Hepatocyte (in vitro differentiated cells): ENCODE data around the gene NEK9. TPM values are rescaled to one million over a fixed set of nuclear protein-coding genes. Genes with fewer than 3 reads are reported as not detected.
A peak's percentile ranks its signal among the peaks of the same experiment; 100 is the strongest.

Experiments
- DNase-seq: peaks from one replicate; pipeline ENCODE4 v3.0.0-alpha.2; 2016; ENCODE audit warnings: low spot score
- H2AFZ ChIP-seq: fragments of 200-600 bp; sonication (generic); 2 replicates; pipeline ENCODE4 v1.6.0; 2016; ENCODE audit warnings: antibody characterized with exemption, mild to moderate bottlenecking
- H3K27ac ChIP-seq: fragments of 200-600 bp; sonication (generic); 2 replicates; pipeline ENCODE4 v1.5.1; 2016; ENCODE audit warnings: mild to moderate bottlenecking
- H3K27me3 ChIP-seq: fragments of 200-600 bp; sonication (generic); 2 replicates; pipeline ENCODE4 v1.6.1; 2016
- H3K36me3 ChIP-seq: fragments of 200-600 bp; sonication (generic); replicated peaks from 2 replicates; pipeline ENCODE4 v1.5.1; 2016; ENCODE audit warnings: low read depth; ENCODE audit not compliant: insufficient read depth
- H3K4me1 ChIP-seq: fragments of 200-600 bp; sonication (generic); 2 replicates; pipeline ENCODE4 v1.5.1; 2016; ENCODE audit warnings: mild to moderate bottlenecking, moderate library complexity; ENCODE audit not compliant: insufficient read depth
- H3K4me2 ChIP-seq: fragments of 200-600 bp; sonication (generic); 2 replicates; pipeline ENCODE4 v1.6.0; 2016
- H3K4me3 ChIP-seq: fragments of 200-600 bp; sonication (generic); 2 replicates; pipeline ENCODE4 v1.5.1; 2016; ENCODE audit warnings: mild to moderate bottlenecking
- H3K79me2 ChIP-seq: fragments of 200-600 bp; sonication (generic); 2 replicates; pipeline ENCODE4 v1.6.0; 2017; ENCODE audit warnings: mild to moderate bottlenecking
- H3K9me2 ChIP-seq: fragments of 200-600 bp; sonication (generic); replicated peaks from 2 replicates; pipeline ENCODE4 v1.6.0; 2017; ENCODE audit warnings: mild to moderate bottlenecking; ENCODE audit not compliant: insufficient read depth
- H3K9me3 ChIP-seq: fragments of 200-600 bp; sonication (generic); 2 replicates; pipeline ENCODE4 v1.5.1; 2016; ENCODE audit warnings: low read depth, mild to moderate bottlenecking
- H4K20me1 ChIP-seq: fragments of 200-600 bp; sonication (generic); 2 replicates; pipeline ENCODE4 v1.6.0; 2016; ENCODE audit warnings: mild to moderate bottlenecking; ENCODE audit not compliant: insufficient read depth, poor library complexity, severe bottlenecking
- CTCF ChIP-seq: fragments of 200-600 bp; sonication (generic); IDR thresholded peaks from 2 replicates; pipeline ENCODE4 v1.5.1; 2016; ENCODE audit warnings: antibody characterized with exemption, mild to moderate bottlenecking; ENCODE audit not compliant: poor library complexity
- EZH2 ChIP-seq: fragments of 200-600 bp; sonication (generic); IDR thresholded peaks from 2 replicates; pipeline ENCODE4 v1.6.1; 2016; ENCODE audit warnings: antibody characterized with exemption, mild to moderate bottlenecking, borderline replicate concordance
- EZH2phosphoT487 ChIP-seq: fragments of 200-600 bp; sonication (generic); IDR thresholded peaks from one replicate; pipeline ENCODE4 v1.6.1; 2018; ENCODE audit warnings: antibody characterized with exemption, mild to moderate bottlenecking, low read depth, moderate library complexity; ENCODE audit not compliant: unreplicated experiment, severe bottlenecking
- WGBS: methylation state at CpG from one replicate; pipeline ENCODE4 v1.1.6; 2016; ENCODE audit warnings: low lambda C conversion rate; ENCODE audit errors: missing lambda C conversion rate; 5-methylcytosine and 5-hydroxymethylcytosine counted together
- polyA plus RNA-seq: library from polyadenylated mRNA; unstranded; fragments of >200 nt; fragmentation: Nextera tagmentation; extraction: Ambion mirVana; gene quantifications from 2 replicates; pipeline ENCODE4 v1.2.1, GENCODE V29; 2016
- total RNA-seq: library from RNA; depleted of rRNA; stranded (reverse); fragments of >200 nt; gene quantifications from 2 replicates; pipeline ENCODE4 v1.2.3, GENCODE V29; 2014

NEK9 gene
- total and polyA plus RNA-seq, 2 experiments from 2014 or later, result 8.8 to 21.1 TPM

- H3K4me3 ChIP-seq, result no peak overlapping the region
- no peaks in the 10 kb centered on the region for H3K9me2 ChIP-seq
- peaks cover 62% of the 10 kb centered on the region for H4K20me1 ChIP-seq
- H3K36me3 ChIP-seq, result no peaks in the 10 kb centered on the region
- no peaks in the 10 kb centered on the region for H3K9me3 ChIP-seq
- H3K4me2 ChIP-seq, result no peak overlapping the region
- H3K27ac ChIP-seq, result no peak overlapping the region
- DNase-seq, result no peak
- H3K4me1 ChIP-seq, result peaks cover 12% of the 10 kb centered on the region
- H3K27me3 ChIP-seq, result no peaks in the 10 kb centered on the region
- H2AFZ ChIP-seq, result no peak overlapping the region
- 84% methylated on average over 3 of the region's 3 CpGs for WGBS
- no peak for TF ChIP-seq CTCF
- no peak for TF ChIP-seq EZH2
- no peak for TF ChIP-seq EZH2phosphoT487
- peaks cover 97% of the 10 kb centered on the region for H3K79me2 ChIP-seq
These were observed 30.1 kb upstream of the NEK9 start for GRCh38 chr14:75156901-75157300.

- peaks cover 54% of the 10 kb centered on the region for H4K20me1 ChIP-seq
- peaks cover 97% of the 10 kb centered on the region for H3K79me2 ChIP-seq
- no peak overlapping the region for H3K4me3 ChIP-seq
- no peak overlapping the region for H3K27ac ChIP-seq
- TF ChIP-seq CTCF, result no peak
- no peak for TF ChIP-seq EZH2
- TF ChIP-seq EZH2phosphoT487, result no peak
- no peaks in the 10 kb centered on the region for H3K27me3 ChIP-seq
- peaks cover 12% of the 10 kb centered on the region for H3K4me1 ChIP-seq
- no peaks in the 10 kb centered on the region for H3K36me3 ChIP-seq
- H3K9me3 ChIP-seq, result no peaks in the 10 kb centered on the region
- no peak for DNase-seq
- no peak overlapping the region for H2AFZ ChIP-seq
- no peaks in the 10 kb centered on the region for H3K9me2 ChIP-seq
- H3K4me2 ChIP-seq, result no peak overlapping the region
- 100% methylated on average over 1 of the region's 1 CpG for WGBS
These were observed 29.3 kb upstream of the NEK9 start for GRCh38 chr14:75156111-75156510.

GRCh38 chr14:75155169-75155568 lies 28.3 kb upstream of the NEK9 start:
- H4K20me1 ChIP-seq, result peaks cover 49% of the 10 kb centered on the region
- TF ChIP-seq CTCF (no peak), EZH2phosphoT487 (no peak), EZH2 (no peak)
- no peak overlapping the region for H3K4me3 ChIP-seq
- no peaks in the 10 kb centered on the region for H3K27me3 ChIP-seq
- 93% methylated on average over 3 of the region's 3 CpGs for WGBS
- H3K9me2 ChIP-seq, result no peaks in the 10 kb centered on the region
- no peak for DNase-seq
- H3K9me3 ChIP-seq, result no peaks in the 10 kb centered on the region
- H3K4me1 ChIP-seq, result peaks cover 8% of the 10 kb centered on the region
- no peak overlapping the region for H2AFZ ChIP-seq
- no peak overlapping the region for H3K27ac ChIP-seq
- H3K79me2 ChIP-seq, result peaks cover 95% of the 10 kb centered on the region
- H3K4me2 ChIP-seq, result no peak overlapping the region
- no peaks in the 10 kb centered on the region for H3K36me3 ChIP-seq

- H3K36me3 ChIP-seq, result no peaks in the 10 kb centered on the region
- H3K79me2 ChIP-seq, result peaks cover 92% of the 10 kb centered on the region
- no peak overlapping the region for H3K4me2 ChIP-seq
- H3K27ac ChIP-seq, result no peak overlapping the region
- peak; percentile 22 for DNase-seq
- H4K20me1 ChIP-seq, result peaks cover 31% of the 10 kb centered on the region
- no peak for TF ChIP-seq EZH2
- TF ChIP-seq EZH2phosphoT487, result no peak
- no peak for TF ChIP-seq CTCF
- no peak overlapping the region for H2AFZ ChIP-seq
- H3K9me2 ChIP-seq, result no peaks in the 10 kb centered on the region
- no peak overlapping the region for H3K4me3 ChIP-seq
- H3K4me1 ChIP-seq, result peaks cover 4% of the 10 kb centered on the region
- H3K9me3 ChIP-seq, result no peaks in the 10 kb centered on the region
- WGBS, result 40% methylated on average over 1 of the region's 1 CpG
- no peaks in the 10 kb centered on the region for H3K27me3 ChIP-seq
These were observed 26.4 kb upstream of the NEK9 start for GRCh38 chr14:75153295-75153694.
